MCF 10A (cell line): ENCODE data around the gene RPH3AL. TPM values are rescaled to one million over a fixed set of nuclear protein-coding genes. Genes with fewer than 3 reads are reported as not detected.

Experiments
- BruUV-seq: library from RNA; stranded (reverse); fragments of 400-500 nt; replicated peaks from 2 replicates; lab custom pipeline; 2021; lab: Mats Ljungman, UMichigan
- CTCF ChIA-PET: fragments of 300-600 bp; sonication (Branson Sonifier 250); formaldehyde crosslinking; extraction: SDS; loops from one replicate; lab custom pipeline; 2021; ENCODE audit warnings: antibody characterized with exemption, inconsistent platforms; lab: Yijun Ruan, JAX
- POLR2A ChIA-PET: fragments of 300-600, 350-650 bp; sonication (Branson Sonifier 250); formaldehyde crosslinking; extraction: SDS; loops from one replicate; lab custom pipeline; 2020; ENCODE audit warnings: antibody characterized with exemption, inconsistent platforms; lab: Yijun Ruan, JAX
- DNase-seq: peaks from one replicate; pipeline ENCODE4 v3.0.0-alpha.2; 2018; ENCODE audit not compliant: unreplicated experiment
- H3K27ac Mint-ChIP-seq: one replicate; pipeline ENCODE4 v1.8.0; 2022; ENCODE audit warnings: mild to moderate bottlenecking, low read depth, mixed read lengths; ENCODE audit not compliant: unreplicated experiment
- H3K27me3 Mint-ChIP-seq: one replicate; pipeline ENCODE4 v1.8.0; 2022; ENCODE audit warnings: mixed read lengths; ENCODE audit not compliant: insufficient read depth, unreplicated experiment
- H3K36me3 Mint-ChIP-seq: one replicate; pipeline ENCODE4 v1.8.0; 2022; ENCODE audit warnings: mild to moderate bottlenecking, moderate library complexity, mixed read lengths; ENCODE audit not compliant: insufficient read depth, unreplicated experiment
- H3K4me1 Mint-ChIP-seq: one replicate; pipeline ENCODE4 v1.8.0; 2022; ENCODE audit warnings: mixed read lengths; ENCODE audit not compliant: insufficient read depth, unreplicated experiment
- H3K4me3 Mint-ChIP-seq: one replicate; pipeline ENCODE4 v1.8.0; 2022; ENCODE audit warnings: mild to moderate bottlenecking, moderate library complexity, mixed read lengths; ENCODE audit not compliant: unreplicated experiment
- H3K9me3 Mint-ChIP-seq: one replicate; pipeline ENCODE4 v1.8.0; 2022; ENCODE audit warnings: mixed read lengths; ENCODE audit not compliant: unreplicated experiment
- CTCF ChIP-seq: fragments of 200-600 bp; IDR thresholded peaks from one replicate; pipeline ENCODE4 v1.8.0; 2022; ENCODE audit warnings: antibody characterized with exemption, mild to moderate bottlenecking; ENCODE audit not compliant: unreplicated experiment
- intact Hi-C: fragments of 100-400 bp; cut with micrococcal nuclease; formaldehyde crosslinking; loops from 2 replicates; pipeline ENCODE4 v1.14.1; 2022
- total RNA-seq: library from RNA; stranded (reverse); gene quantifications from 2 replicates; pipeline ENCODE4 v1.2.3, GENCODE V29; 2022

Gene RPH3AL
- total RNA-seq, 1 experiment from 2014 or later: 0.89 TPM

GRCh38 chr17:286571-286970, 66.0 kb downstream of the RPH3AL start:
- no TSS peak for BruUV-seq

GRCh38 chr17:285751-286422, 66.7 kb downstream of the RPH3AL start:
- peaks cover 8% of the 10 kb centered on the region for H3K27me3 Mint-ChIP-seq
- H3K4me3 Mint-ChIP-seq: no peak overlapping the region
- no TSS peak for BruUV-seq
- no peaks in the 10 kb centered on the region for H3K9me3 Mint-ChIP-seq
- TF ChIP-seq CTCF: no peak
- DNase-seq: no peak
- H3K4me1 Mint-ChIP-seq: no peaks in the 10 kb centered on the region
- ChIA-PET CTCF (no interaction called here), POLR2A (no interaction called here)
- intact Hi-C loops: no loop called here
- no peak overlapping the region for H3K27ac Mint-ChIP-seq
- no peaks in the 10 kb centered on the region for H3K36me3 Mint-ChIP-seq

More at GRCh38 chr17:286571-286970, 66.0 kb downstream of the RPH3AL start:
- no peaks in the 10 kb centered on the region for H3K9me3 Mint-ChIP-seq
- no peaks in the 10 kb centered on the region for H3K4me1 Mint-ChIP-seq
- ChIA-PET CTCF (no interaction called here), POLR2A (no interaction called here)
- no peaks in the 10 kb centered on the region for H3K36me3 Mint-ChIP-seq
- intact Hi-C loops: no loop called here
- H3K27ac Mint-ChIP-seq: no peak overlapping the region
- peaks cover under 1% of the 10 kb centered on the region for H3K27me3 Mint-ChIP-seq
- H3K4me3 Mint-ChIP-seq: no peak overlapping the region
- no peak for TF ChIP-seq CTCF
- no peak for DNase-seq

GRCh38 chr17:284676-285355, 67.8 kb downstream of the RPH3AL start:
- H3K9me3 Mint-ChIP-seq: no peaks in the 10 kb centered on the region
- H3K4me1 Mint-ChIP-seq: no peaks in the 10 kb centered on the region
- intact Hi-C loops: no loop called here
- no peak overlapping the region for H3K4me3 Mint-ChIP-seq
- no peak for TF ChIP-seq CTCF
- H3K27me3 Mint-ChIP-seq: peaks cover 18% of the 10 kb centered on the region
- ChIA-PET CTCF (no interaction called here), POLR2A (no interaction called here)
- no TSS peak for BruUV-seq
- DNase-seq: no peak
- no peak overlapping the region for H3K27ac Mint-ChIP-seq
- H3K36me3 Mint-ChIP-seq: no peaks in the 10 kb centered on the region

DNA sequence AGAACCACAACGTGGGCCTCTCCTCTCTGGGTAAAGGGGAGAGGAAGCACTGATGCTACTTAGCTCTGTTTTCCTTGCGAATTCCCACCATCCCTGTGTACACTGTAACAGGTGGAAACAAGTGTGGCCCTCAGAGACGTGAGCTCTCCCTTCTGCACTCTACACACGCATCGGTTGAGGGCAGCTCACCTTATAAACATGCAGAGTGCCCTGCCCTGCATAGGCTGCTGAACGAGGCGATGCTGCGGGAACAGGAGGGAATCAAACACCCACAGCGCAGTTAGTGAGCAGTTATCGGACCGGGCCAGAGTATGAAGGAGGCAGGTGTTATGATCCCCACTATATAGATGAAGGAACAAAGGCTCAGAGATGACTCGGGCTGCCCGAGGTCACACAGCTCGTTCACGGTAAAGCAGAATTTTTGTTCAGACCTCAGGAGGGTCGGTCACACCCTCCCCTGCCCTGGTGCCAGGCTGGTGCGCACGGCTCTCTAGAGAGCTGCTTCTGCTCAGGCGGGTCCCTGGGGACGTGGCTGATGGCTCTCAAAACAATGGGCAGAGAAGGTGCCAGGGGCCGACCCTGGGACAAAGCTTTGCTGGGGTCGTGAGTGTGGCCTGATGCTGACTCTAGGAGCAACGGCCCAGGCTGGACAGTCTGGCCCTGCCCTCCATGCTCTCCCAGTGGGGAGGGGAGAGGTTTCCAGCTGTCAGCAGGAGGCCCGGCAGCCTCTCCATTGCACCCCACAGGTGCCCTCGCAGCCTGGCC, 68.5 kb downstream of the RPH3AL start:
- Mint-ChIP-seq H3K27ac (no peak overlapping the region), H3K4me3 (no peak overlapping the region), H3K9me3 (no peaks in the 10 kb centered on the region), H3K36me3 (no peaks in the 10 kb centered on the region), H3K4me1 (no peaks in the 10 kb centered on the region), H3K27me3 (peaks cover 26% of the 10 kb centered on the region)
- ChIA-PET CTCF (no interaction called here), POLR2A (no interaction called here)
- TF ChIP-seq CTCF: no peak
- intact Hi-C loops: no loop called here
- no peak for DNase-seq
- BruUV-seq: no TSS peak
